K562 (cell line): Measurements from ENCODE around the gene TBC1D20. TPM values are rescaled to one million over a fixed set of nuclear protein-coding genes. Genes with fewer than 3 reads are reported as not detected.

ENCODE experiments used
- ATAC-seq: fragments of 200-7000 bp; cut with Tn5 transposase; 3 replicates; pipeline ENCODE4 v1.9.1; 2020; ENCODE audit warnings: moderate library complexity
- BruUV-seq: library from RNA; stranded (reverse); fragments of 400-500 nt; replicated peaks from 2 replicates; lab custom pipeline; 2021; lab: Mats Ljungman, UMichigan
- CTCF ChIA-PET: fragments of 300-600 bp; formaldehyde crosslinking; extraction: SDS; loops from one replicate; lab custom pipeline; 2021; ENCODE audit warnings: low intra/inter-chr PET ratio; lab: Yijun Ruan, JAX
- POLR2A ChIA-PET: fragments of 300-600, 350-650 bp; sonication (Branson Sonifier 250); formaldehyde crosslinking; extraction: SDS; loops from one replicate; lab custom pipeline; 2021; ENCODE audit warnings: antibody characterized with exemption, inconsistent platforms; lab: Yijun Ruan, JAX
- DNase-seq, 4 experiments: peaks; one replicate each; pipeline versions ENCODE4 v3.0.0 to v3.0.0-alpha.2; 2011 to 2018; ENCODE audit warnings: low spot score in 3 of 4, mixed read lengths in 3 of 4; ENCODE audit errors: extremely low read depth in 1 of 4
- FAIRE-seq: peaks from 2 replicates; lab custom pipeline; 2011; peaks lifted over from hg19 to GRCh38; lab: Jason Lieb, UNC
- H2AFZ ChIP-seq: 2 replicates; pipeline ENCODE4 v1.6.0; 2011; ENCODE audit warnings: low read depth, low read length, control low read depth, inconsistent platforms
- H3K27ac ChIP-seq: fragments of 200-600 bp; 3 replicates; pipeline ENCODE4 v1.8.0; 2011; ENCODE audit warnings: low read depth, mild to moderate bottlenecking, control low read depth, inconsistent platforms, low read length, moderate library complexity, mixed read lengths; ENCODE audit errors: extremely low read depth
- H3K27me3 ChIP-seq, 2 experiments: fragments of 300-600 bp in 1 of 2; 2 replicates in 1 of 2; 3 replicates in 1 of 2; pipeline versions ENCODE4 v1.6.0 to v1.8.0; 2011; ENCODE audit warnings: inconsistent platforms in 2 of 2, low read length in 2 of 2, mild to moderate bottlenecking in 1 of 2, mixed read lengths in 1 of 2, moderate library complexity in 1 of 2; ENCODE audit not compliant: control insufficient read depth in 2 of 2, insufficient read depth in 2 of 2
- H3K36me3 ChIP-seq: fragments of 300-600 bp; 3 replicates; pipeline ENCODE4 v1.8.0; 2011; ENCODE audit warnings: mild to moderate bottlenecking, low read length, inconsistent platforms; ENCODE audit not compliant: control insufficient read depth, insufficient read depth
- H3K4me1 ChIP-seq, 2 experiments: fragments of 200-600 bp in 1 of 2; replicated peaks in 1 of 2; 2 replicates in 1 of 2; 3 replicates in 1 of 2; pipeline versions ENCODE4 v1.5.1 to v1.8.0; 2011; ENCODE audit warnings: inconsistent platforms in 2 of 2, low read length in 2 of 2, mild to moderate bottlenecking in 1 of 2, mixed read lengths in 1 of 2, moderate library complexity in 1 of 2; ENCODE audit not compliant: control insufficient read depth in 2 of 2, insufficient read depth in 2 of 2
- H3K4me2 ChIP-seq: 2 replicates; pipeline ENCODE4 v1.6.1; 2011; ENCODE audit warnings: low read length, control low read depth, inconsistent platforms, mixed read lengths; ENCODE audit not compliant: insufficient read depth
- H3K4me3 ChIP-seq: fragments of 200-600 bp; sonication (generic), shearing (Covaris generic); 2 replicates; pipeline ENCODE4 v1.5.1; 2016; ENCODE audit warnings: control low read depth, inconsistent platforms
- H3K79me2 ChIP-seq: fragments of 200-600 bp; 3 replicates; pipeline ENCODE4 v1.8.0; 2011; ENCODE audit warnings: low read length, inconsistent platforms; ENCODE audit not compliant: control insufficient read depth, insufficient read depth
- H3K9ac ChIP-seq, 2 experiments: 2 replicates each; pipeline versions ENCODE4 v1.6.0 to v1.6.1; 2011; ENCODE audit warnings: low read depth in 2 of 2, low read length in 2 of 2, control low read depth in 1 of 2, inconsistent platforms in 1 of 2, mild to moderate bottlenecking in 1 of 2, mixed read lengths in 1 of 2; ENCODE audit not compliant: insufficient read depth in 1 of 2
- H3K9me1 ChIP-seq: one replicate; pipeline ENCODE4 v1.6.0; 2011; ENCODE audit warnings: inconsistent platforms, mild to moderate bottlenecking, low read length, moderate library complexity; ENCODE audit not compliant: control insufficient read depth, insufficient read depth
- H3K9me3 ChIP-seq: replicated peaks from 2 replicates; pipeline ENCODE4 v1.5.1; 2011; ENCODE audit warnings: low read depth, low read length, inconsistent platforms; ENCODE audit not compliant: control insufficient read depth, insufficient read depth
- H4K20me1 ChIP-seq: replicated peaks from 2 replicates; pipeline ENCODE4 v1.6.1; 2011; ENCODE audit warnings: low read length, inconsistent platforms, mixed read lengths; ENCODE audit not compliant: control insufficient read depth, insufficient read depth
- ETV5 ChIP-seq: sonication (generic); formaldehyde crosslinking; IDR thresholded peaks from 2 replicates; pipeline ENCODE4 v1.4.0; 2020; ENCODE audit warnings: low read depth, mild to moderate bottlenecking, missing genetic modification reagents
- FOS ChIP-seq: IDR thresholded peaks from 3 replicates; pipeline ENCODE4 v1.6.1; 2011; ENCODE audit not compliant: insufficient read length; ENCODE audit errors: extremely low read depth
- FOXA1 ChIP-seq: fragments of 450-650 bp; IDR thresholded peaks from 2 replicates; pipeline ENCODE4 v1.6.1; 2016; ENCODE audit warnings: mild to moderate bottlenecking, borderline replicate concordance
- GTF2F1 ChIP-seq: IDR thresholded peaks from 2 replicates; pipeline ENCODE4 v1.6.1; 2011; ENCODE audit warnings: low read depth, low read length, improper control_type of control experiment
- KLF1 ChIP-seq: fragments of 450-650 bp; IDR thresholded peaks from 2 replicates; pipeline ENCODE4 v1.6.1; 2016; ENCODE audit warnings: missing genetic modification characterization, missing compliant biosample characterization
- LARP7 ChIP-seq: fragments of 450-650 bp; IDR thresholded peaks from 2 replicates; pipeline ENCODE4 v1.6.1; 2016
- MYNN ChIP-seq, 2 experiments: sonication (generic); formaldehyde crosslinking in 1 of 2; IDR thresholded peaks; 2 replicates each; pipeline versions ENCODE4 v1.5.0 to v1.6.1; 2016 to 2020; ENCODE audit warnings: antibody characterized with exemption in 1 of 2, missing genetic modification reagents in 1 of 2
- NKRF ChIP-seq: fragments of 450-650 bp; IDR thresholded peaks from 2 replicates; pipeline ENCODE4 v1.6.1; 2016; ENCODE audit warnings: borderline replicate concordance
- RAD21 ChIP-seq, 2 experiments: fragments of 250-450 bp in 1 of 2; fragments of 450-650 bp in 1 of 2; sonication (Bioruptor Pico) in 1 of 2; formaldehyde crosslinking in 1 of 2; IDR thresholded peaks in 1 of 2; conservative IDR thresholded peaks in 1 of 2; 2 replicates each; pipeline versions ENCODE4 v1.4.0 to v1.8.0; 2020 to 2022; ENCODE audit warnings: mild to moderate bottlenecking in 2 of 2, moderate library complexity in 1 of 2
- TFAM ChIP-seq: fragments of 250-450 bp; sonication (Bioruptor Pico); conservative IDR thresholded peaks from 2 replicates; pipeline ENCODE4 v1.5.0; 2021; ENCODE audit warnings: mild to moderate bottlenecking, moderate library complexity
- U2AF1 ChIP-seq: fragments of 200-400 bp; formaldehyde crosslinking; optimal IDR thresholded peaks from 2 replicates; pipeline ENCODE3; 2017; ENCODE audit warnings: mild to moderate bottlenecking, low read depth, low read length, moderate library complexity
- ZFP1 ChIP-seq: fragments of 450-650 bp; formaldehyde crosslinking; IDR thresholded peaks from 2 replicates; pipeline ENCODE4 v1.4.0; 2020; ENCODE audit warnings: mild to moderate bottlenecking, mixed read lengths
- ZNF778 ChIP-seq: fragments of 450-650 bp; formaldehyde crosslinking; IDR thresholded peaks from 2 replicates; pipeline ENCODE4 v1.4.0; 2020; ENCODE audit warnings: mild to moderate bottlenecking, moderate library complexity
- WGBS: fragments of 100-300 bp; shearing (Covaris generic); methylation state at CpG from one replicate; pipeline ENCODE4 v1.1.6; 2016; ENCODE audit warnings: low coverage, mixed read lengths; ENCODE audit not compliant: insufficient coverage; ENCODE audit errors: missing lambda C conversion rate; 5-methylcytosine and 5-hydroxymethylcytosine counted together
- in situ Hi-C: fragments of 300-500 bp; cut with MboI; formaldehyde crosslinking; loops from 4 replicates; pipeline ENCODE4 v1.15.0; 2018; ENCODE audit warnings: inconsistent platforms, mixed read lengths
- intact Hi-C: fragments of 100-400 bp; cut with micrococcal nuclease; formaldehyde crosslinking; loops from 2 replicates; pipeline ENCODE4 v1.14.2; 2022
- polyA plus RNA-seq, 8 experiments: library from polyadenylated mRNA; depleted of rRNA in 4 of 8; stranded (reverse) in 5 of 8; unstranded in 3 of 8; fragments of >200 nt; fragmentation: Nextera tagmentation in 2 of 8; fragmentation: Illumina TruSeq in 1 of 8; extraction: Ambion mirVana in 2 of 8; extraction: Trizol in 1 of 8; gene quantifications; 2 replicates each; pipeline versions ENCODE4 v1.2.1 to v1.2.3, GENCODE V29; 2011 to 2014; ENCODE audit warnings: inconsistent platforms in 1 of 8, missing spikeins in 1 of 8
- total RNA-seq, 7 experiments: library from RNA; depleted of rRNA in 6 of 7; stranded (reverse); fragments of >200 nt in 6 of 7; fragmentation: Illumina TruSeq in 2 of 7; extraction: Trizol in 2 of 7; gene quantifications; 2 replicates each; pipeline versions ENCODE4 v1.2.1 to v1.2.3, GENCODE V29; 2011 to 2021; ENCODE audit warnings: low replicate concordance in 1 of 7

Gene TBC1D20
- total and polyA plus RNA-seq, 9 of the 15 experiments (the other 6 are each of a cell fraction or from before 2014, with no cell fraction given): 7.0 to 25.3 (median 15.1) TPM

GRCh38 chr20:504632-505075 lies 42.3 kb upstream of the TBC1D20 start (continued):
- TF ChIP-seq LARP7 (no peak), TFAM (CRISPR knock-in tag) (no peak), ZNF778 (no peak), MYNN (IDR thresholded peaks at IDR 0.05) (no peak), MYNN (CRISPR knock-in tag; IDR thresholded peaks at IDR 0.05) (no peak), KLF1 (tag) (no peak), FOS (no peak), RAD21 (CRISPR knock-in tag; conservative IDR thresholded peaks at IDR 0.05 in 1 of 2, IDR thresholded peaks at IDR 0.05 in 1 of 2) (no peak), FOXA1 (no peak), U2AF1 (no peak), ZFP1 (CRISPR knock-in tag) (no peak), ETV5 (CRISPR knock-in tag) (no peak), GTF2F1 (no peak)

DNA sequence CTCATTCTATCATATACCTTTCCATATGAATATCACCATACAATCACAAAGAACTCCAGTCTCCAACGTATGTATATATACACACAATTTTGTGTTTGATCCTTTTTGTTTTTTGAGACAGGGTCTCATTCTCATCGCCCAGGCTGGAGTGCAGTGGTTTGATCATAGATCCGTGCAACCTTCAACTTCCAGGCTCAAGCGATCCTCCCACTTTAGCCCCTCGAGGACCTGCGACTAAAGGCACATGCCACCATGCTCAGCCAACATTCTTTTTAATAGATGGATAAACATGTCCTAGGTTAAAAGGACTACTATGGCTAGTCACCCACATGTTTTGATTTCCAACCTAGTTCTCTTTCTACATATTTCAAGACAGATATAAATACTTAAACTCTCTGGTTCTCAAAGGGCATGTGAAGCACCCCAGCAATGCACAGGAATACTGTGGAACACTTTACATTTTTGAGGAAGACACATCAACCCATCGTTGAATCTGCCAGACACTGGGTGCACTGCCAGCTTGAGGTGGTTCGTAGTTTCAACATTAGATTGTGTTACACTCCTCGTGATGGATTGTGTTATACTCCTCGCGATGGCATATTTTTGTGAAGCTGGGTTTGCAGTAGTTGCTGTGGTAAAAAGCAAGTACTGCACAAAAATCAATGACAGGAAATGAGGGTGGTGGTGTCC lies 40.9 kb upstream of the TBC1D20 start:
- DNase-seq (no peak), FAIRE-seq (no peak), ATAC-seq (no peak)
- no peaks in the 10 kb centered on the region; the same call in 1 of the 2 replicates for H4K20me1 ChIP-seq
- H3K36me3 ChIP-seq: peaks cover 82% of the 10 kb centered on the region
- no peaks in the 10 kb centered on the region for H3K9me1 ChIP-seq
- no peak overlapping the region for H3K27ac ChIP-seq
- no TSS peak for BruUV-seq
- no peaks in the 10 kb centered on the region for H3K27me3 ChIP-seq
- POLR2A ChIA-PET: interaction anchor here (1.0 kb wide), 1 partner anchor 15 kb away, joined by 3 read pairs; no protein-coding TSS in a partner anchor
- CTCF ChIA-PET: no interaction called here
- H3K4me1 ChIP-seq: no peaks in the 10 kb centered on the region
- no peak overlapping the region for H2AFZ ChIP-seq
- in situ Hi-C loops: no loop called here
- intact Hi-C loops: no loop called here
- 90% methylated on average over 11 of the region's 11 CpGs for WGBS
- no peak overlapping the region for H3K9ac ChIP-seq
- H3K9me3 ChIP-seq: no peaks in the 10 kb centered on the region
- H3K4me3 ChIP-seq: no peak overlapping the region
- H3K4me2 ChIP-seq: no peak overlapping the region
- H3K79me2 ChIP-seq: peaks cover 20% of the 10 kb centered on the region
- no peak for TF ChIP-seq NKRF
